ENCODE results near the gene DEAF1.
A peak's percentile ranks its signal among the peaks of the same experiment; 100 is the strongest.
"Not testable (repeated sequence)": the region's sequence is repeated elsewhere in the genome, so short reads cannot be mapped to it uniquely, and the experiment has no call there.

Gene DEAF1

DNA sequence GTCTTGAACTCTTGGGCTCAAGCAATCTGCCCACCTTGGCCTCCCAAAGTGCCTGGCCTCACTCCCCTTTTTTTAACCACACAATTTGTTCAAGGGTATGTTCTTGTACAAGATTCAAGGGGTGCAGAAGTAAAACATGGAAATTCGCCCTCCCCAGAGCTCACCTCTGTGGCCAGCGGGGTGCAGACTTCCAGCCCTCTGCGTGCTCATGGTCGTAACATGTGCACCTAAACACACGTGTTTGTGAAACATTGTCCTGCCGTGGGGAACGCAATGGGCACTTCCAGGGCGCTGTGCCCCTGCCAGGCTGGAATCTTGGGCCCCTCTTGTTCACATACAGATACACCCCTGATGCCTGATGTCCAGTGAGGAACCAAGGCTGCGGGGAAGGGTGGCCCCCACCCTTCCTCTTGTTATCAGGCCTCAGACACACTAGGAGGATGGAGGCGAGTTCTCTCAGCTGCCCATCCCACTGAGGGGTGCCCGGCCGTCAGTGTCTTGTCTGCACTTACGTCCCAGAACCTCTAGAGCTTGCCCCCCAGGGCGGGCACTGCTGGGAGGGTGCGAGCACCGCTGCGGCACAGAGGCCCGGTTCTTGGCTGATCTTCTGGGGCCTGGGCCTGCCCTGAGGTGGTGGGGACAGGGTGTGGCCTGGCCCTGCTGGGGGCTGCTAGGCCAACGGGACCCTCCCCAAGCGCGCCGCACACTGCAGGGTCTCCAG, 6.9 kb upstream of the DEAF1 start:
- DNase-seq (ENCODE audit: low read depth): no peak

GRCh38 chr11:699753-700152, 4.7 kb upstream of the DEAF1 start:
- no peak for DNase-seq (ENCODE audit: low read depth)

DNA sequence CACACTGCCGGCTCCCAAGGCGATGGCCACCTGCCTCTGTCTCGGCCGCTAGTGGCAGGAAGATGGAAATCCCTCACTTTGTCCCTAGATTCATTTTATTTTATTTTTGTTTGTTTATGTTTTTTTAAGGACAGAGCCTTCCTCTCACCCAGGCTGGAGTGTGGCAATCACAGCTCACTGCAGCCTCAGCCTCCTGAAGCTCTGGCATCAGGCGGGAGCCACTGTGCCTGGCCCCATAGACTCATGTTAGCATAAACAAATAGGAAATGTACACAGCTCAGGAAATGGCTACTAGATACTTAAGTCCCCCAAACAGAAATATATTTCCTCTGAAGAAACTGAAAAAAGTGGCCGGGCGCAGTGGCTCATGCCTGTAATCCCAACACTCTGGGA, 4.1 kb upstream of the DEAF1 start:
- no peak for DNase-seq (ENCODE audit: low read depth)

DNA sequence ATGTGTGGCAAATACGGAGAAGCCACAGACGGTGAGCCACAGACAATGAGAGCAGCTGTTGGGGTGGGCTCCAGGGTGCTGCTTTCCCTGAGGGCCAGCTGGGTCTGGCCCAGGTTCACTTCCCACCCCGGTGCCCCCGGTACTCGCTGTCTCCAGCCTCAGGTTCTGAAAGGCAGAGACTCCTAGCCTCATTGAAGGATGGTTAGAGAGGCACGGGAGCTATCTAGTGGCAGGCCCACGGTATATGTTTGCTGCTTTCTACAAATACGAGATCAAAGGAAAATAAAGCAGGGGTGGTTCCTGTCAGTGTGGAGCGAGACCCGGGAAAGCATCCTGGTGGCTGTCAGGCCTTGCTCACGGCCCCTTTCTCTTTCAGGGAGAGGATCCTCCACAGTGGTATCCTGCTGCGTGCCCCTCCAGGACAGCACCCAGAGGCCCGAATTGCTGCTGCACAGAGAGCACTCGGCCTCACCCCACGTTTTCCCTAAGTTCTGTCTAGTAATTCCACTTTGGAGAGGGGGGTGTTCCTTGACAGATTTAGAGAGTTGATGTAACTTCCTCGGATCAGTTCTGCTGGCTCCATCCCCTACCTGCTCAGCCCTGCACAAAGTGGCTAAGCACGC, 3.6 kb upstream of the DEAF1 start:
- no peak for DNase-seq (ENCODE audit: low read depth)

DNA sequence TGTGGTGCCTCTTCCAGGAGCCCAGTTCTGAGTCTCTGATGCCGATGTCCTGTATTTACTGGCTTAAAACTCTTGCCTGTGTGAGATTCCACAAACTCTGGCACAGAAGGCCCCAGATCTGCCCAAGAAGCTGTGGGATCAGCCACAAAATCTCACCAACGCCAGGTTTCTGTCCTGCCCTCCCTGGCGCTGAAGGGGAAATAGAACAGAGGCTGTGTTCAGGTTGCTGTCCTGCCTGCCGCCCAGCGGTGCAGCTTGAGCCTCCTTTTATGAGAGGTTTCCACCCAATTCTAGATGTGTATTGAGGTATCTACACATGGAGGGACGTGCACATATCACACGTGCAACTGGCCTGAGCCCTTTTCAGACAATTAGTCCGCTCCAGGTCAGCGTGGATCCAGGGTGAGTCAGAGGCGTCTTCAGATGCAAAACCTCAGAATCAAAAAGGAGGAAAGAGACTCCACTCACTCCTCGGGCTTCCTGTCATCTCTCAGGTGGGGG, 2.8 kb upstream of the DEAF1 start:
- no peak for DNase-seq (ENCODE audit: low read depth)

DNA sequence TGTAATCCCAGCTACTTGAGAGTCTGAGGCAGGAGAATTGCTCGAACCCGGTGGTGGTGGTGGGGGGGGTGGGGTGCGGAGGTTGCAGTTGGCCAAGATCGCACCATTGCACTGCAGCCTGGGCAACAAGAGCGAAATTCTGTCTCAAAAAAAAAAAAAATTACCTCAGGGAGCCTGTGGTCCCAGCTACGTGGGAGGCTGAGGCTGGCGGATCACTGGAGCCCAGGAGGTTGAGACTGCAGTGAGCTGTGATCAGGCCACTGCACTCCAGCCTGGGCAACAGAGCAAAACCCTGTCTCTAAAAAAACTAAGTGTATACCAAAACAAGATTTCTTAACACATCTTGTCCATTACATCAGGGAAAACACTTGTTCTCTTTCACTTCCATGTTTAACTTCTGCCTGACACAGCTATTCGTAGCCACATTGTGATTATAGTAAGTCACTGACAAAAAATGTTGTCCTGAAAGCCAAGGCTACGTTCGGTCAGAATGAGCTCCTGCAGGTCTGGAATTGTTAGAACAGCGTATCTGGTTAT, 2.0 kb upstream of the DEAF1 start:
- DNase-seq (ENCODE audit: low read depth): peak; percentile 78

- DNase-seq (ENCODE audit: low read depth): peak; percentile 68
These were observed 671 bp upstream of the DEAF1 start, which contains the start of gene TMEM80 for GRCh38 chr11:695538-696248. Gene TMEM80 (plus strand): TSS chr11:695816. CDS start chr11:695828, 12 bp downstream.

- no peak for DNase-seq (ENCODE audit: low read depth)
These were observed 191 bp upstream of the DEAF1 start for GRCh38 chr11:695288-695537.

GRCh38 chr11:693887-694562, 997 bp downstream of the DEAF1 start:
- no peak for DNase-seq (ENCODE audit: low read depth)

DNA sequence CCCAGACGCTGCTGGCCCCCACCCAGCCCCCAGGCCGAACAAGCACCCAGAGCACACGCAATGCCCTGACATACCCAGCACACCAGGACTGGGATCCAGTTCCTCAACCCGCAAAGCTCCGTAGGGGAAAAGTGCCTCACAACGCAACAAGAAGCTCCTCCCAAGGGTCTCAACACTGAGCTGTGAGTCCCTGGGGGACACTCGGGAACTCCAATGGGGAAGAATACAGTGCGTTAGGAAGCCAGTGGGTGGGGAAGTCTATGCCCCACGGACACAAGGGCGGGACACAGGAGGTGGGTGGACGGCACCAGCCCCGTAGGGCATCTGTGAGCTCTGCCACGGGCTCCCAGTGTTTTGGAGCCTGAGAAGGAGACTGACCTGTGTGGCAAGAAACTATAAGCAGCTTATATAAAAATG, 1.6 kb downstream of the DEAF1 start:
- DNase-seq (ENCODE audit: low read depth): no peak

GRCh38 chr11:692824-693414, 2.1 kb downstream of the DEAF1 start:
- DNase-seq (ENCODE audit: low read depth): no peak

GRCh38 chr11:691710-692590, 3.1 kb downstream of the DEAF1 start:
- no peak for DNase-seq (ENCODE audit: low read depth)

DNA sequence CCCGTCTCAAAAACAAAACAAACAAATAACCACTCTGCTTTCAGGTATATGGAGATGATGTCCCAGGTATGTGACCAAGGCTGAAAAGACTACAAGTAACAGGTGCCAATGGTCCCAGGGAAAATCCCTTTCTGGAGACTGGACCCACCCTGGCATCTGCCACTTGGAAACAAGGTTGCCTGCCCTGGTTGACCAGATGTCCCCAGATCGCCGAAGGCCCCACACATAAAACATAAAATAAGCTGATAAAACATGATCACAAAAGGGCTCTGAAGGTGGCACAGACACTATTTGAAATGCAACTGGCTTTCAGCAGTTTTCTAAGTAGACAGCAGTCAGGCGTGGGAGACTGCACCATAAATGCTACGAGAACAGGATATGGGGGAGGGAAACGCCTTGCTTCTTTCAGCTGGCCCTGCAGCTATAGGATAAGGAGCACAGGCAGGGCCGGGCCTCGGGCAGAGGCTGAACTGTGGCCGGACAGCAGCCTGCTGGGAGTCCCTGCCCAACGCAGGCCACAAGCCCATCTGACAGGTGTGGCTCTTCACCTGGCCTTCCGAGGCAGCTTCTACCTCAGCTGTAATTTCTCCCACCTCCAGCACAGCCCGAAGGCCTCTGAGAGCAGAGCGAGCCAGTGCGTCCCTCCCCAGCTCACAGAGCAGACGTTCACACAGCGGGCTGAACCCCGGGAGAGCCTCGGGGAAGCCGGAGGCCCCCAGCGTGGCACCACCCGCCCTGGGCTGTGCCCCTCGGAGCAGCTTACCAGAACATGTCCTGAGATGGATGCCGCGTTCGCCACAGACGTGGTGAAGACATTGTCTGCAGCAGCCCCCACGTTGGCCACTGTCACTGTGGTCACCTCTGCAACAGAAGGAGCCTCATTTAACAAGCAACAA, 4.0 kb downstream of the DEAF1 start:
- no peak for DNase-seq (ENCODE audit: low read depth)

GRCh38 chr11:690244-690643, 4.8 kb downstream of the DEAF1 start:
- DNase-seq (ENCODE audit: low read depth): not testable (repeated sequence)

- DNase-seq (ENCODE audit: low read depth): no peak
These were observed 5.4 kb downstream of the DEAF1 start for GRCh38 chr11:689625-690024.

GRCh38 chr11:688681-689080, 6.3 kb downstream of the DEAF1 start:
- DNase-seq (ENCODE audit: low read depth): no peak

- no peak for DNase-seq (ENCODE audit: low read depth)
These were observed 7.3 kb downstream of the DEAF1 start for GRCh38 chr11:687751-688150.

DNA sequence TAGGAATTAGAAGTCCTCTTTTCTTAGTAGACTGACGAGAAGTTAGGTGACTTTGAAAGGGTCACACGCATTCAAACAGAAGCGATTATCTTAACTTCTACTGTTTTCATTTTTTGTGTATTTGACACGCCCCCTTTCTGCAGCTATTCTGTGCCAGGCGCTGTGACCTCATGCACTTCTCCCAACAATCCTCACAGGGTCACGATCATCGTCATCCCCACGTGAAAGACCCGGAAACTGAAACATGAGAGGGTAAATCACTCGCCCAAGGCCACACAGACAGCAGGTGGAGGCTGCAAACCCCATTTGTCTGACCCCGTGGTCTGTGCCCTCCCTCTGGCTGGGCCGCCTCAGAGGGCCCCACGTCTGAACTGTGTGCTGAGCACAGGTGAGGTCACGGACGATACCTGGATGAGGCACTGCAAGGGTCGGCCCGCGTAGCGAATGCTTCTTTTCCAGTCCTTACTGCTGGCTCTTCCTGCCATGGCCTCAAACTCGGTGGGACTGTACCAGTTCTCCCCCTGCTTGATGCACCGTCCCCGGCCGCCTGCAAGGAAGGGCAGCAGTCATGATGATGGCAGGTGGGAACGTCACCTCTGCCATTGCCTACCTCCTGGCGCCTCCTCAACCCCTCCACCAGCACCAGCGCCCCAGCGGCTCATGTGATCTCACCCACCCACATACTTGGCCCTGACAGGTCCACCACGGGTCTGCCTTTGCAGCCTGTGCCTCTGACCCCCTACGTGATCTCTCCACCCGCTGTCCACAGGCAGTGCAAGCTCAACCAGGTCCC, 8.4 kb downstream of the DEAF1 start:
- no peak for DNase-seq (ENCODE audit: low read depth)

- no peak for DNase-seq (ENCODE audit: low read depth)
These were observed 14.1 kb downstream of the DEAF1 start for GRCh38 chr11:680970-681369.
